HepG2 (cell line): ENCODE data around the gene CD69. TPM values are rescaled to one million over a fixed set of nuclear protein-coding genes. Genes with fewer than 3 reads are reported as not detected.
"Not testable (repeated sequence)": the region's sequence is repeated elsewhere in the genome, so short reads cannot be mapped to it uniquely, and the experiment has no call there.

Experiments used
- ATAC-seq: fragments of 200-7000 bp; cut with Tn5 transposase; 3 replicates; pipeline ENCODE4 v1.9.1; 2020; ENCODE audit warnings: mild to moderate bottlenecking, moderate library complexity
- BruUV-seq: library from RNA; stranded (reverse); fragments of 400-500 nt; replicated peaks from 2 replicates; lab custom pipeline; 2021; lab: Mats Ljungman, UMichigan
- CTCF ChIA-PET: fragments of 300-600 bp; formaldehyde crosslinking; extraction: SDS; loops from one replicate; lab custom pipeline; 2021; ENCODE audit warnings: low total read pairs, inconsistent platforms, low intra/inter-chr PET ratio; lab: Yijun Ruan, JAX
- POLR2A ChIA-PET: fragments of 350-600 bp; sonication (Branson Sonifier 250); formaldehyde crosslinking; loops from one replicate; lab custom pipeline; 2020; ENCODE audit warnings: antibody characterized with exemption, inconsistent platforms; lab: Yijun Ruan, JAX
- DNase-seq: peaks from one replicate; pipeline ENCODE4 v3.0.0-alpha.2; 2015; ENCODE audit warnings: low spot score
- FAIRE-seq: peaks from 3 replicates; lab custom pipeline; 2011; peaks lifted over from hg19 to GRCh38; lab: Jason Lieb, UNC
- H2AFZ ChIP-seq: one replicate; pipeline ENCODE4 v1.6.1; 2011; ENCODE audit warnings: low read length, inconsistent platforms
- H3K27ac ChIP-seq: fragments of 300-600 bp; 3 replicates; pipeline ENCODE4 v1.8.0; 2011; ENCODE audit warnings: mixed run types, mild to moderate bottlenecking, mixed read lengths, low read length, inconsistent platforms; ENCODE audit not compliant: insufficient read depth; ENCODE audit errors: extremely low read length
- H3K27me3 ChIP-seq, 2 experiments: fragments of 200-600 bp in 1 of 2; 2 replicates in 1 of 2; 3 replicates in 1 of 2; pipeline versions ENCODE4 v1.6.0 to v1.8.0; 2011; ENCODE audit warnings: low read length in 2 of 2, mild to moderate bottlenecking in 2 of 2, moderate library complexity in 2 of 2, inconsistent platforms in 1 of 2; ENCODE audit not compliant: insufficient read depth in 2 of 2, control insufficient read depth in 1 of 2
- H3K36me3 ChIP-seq, 2 experiments: fragments of 200-600 bp in 1 of 2; replicated peaks in 1 of 2; 2 replicates in 1 of 2; 3 replicates in 1 of 2; pipeline versions ENCODE4 v1.5.1 to v1.8.0; 2011; ENCODE audit warnings: low read length in 2 of 2, inconsistent platforms in 1 of 2; ENCODE audit not compliant: insufficient read depth in 2 of 2, control insufficient read depth in 1 of 2
- H3K4me1 ChIP-seq: 2 replicates; pipeline ENCODE4 v1.5.1; 2012; ENCODE audit warnings: low read length, inconsistent platforms; ENCODE audit not compliant: insufficient read depth
- H3K4me2 ChIP-seq: 2 replicates; pipeline ENCODE4 v1.6.0; 2011; ENCODE audit warnings: low read depth, low read length, inconsistent platforms
- H3K4me3 ChIP-seq, 3 experiments: fragments of 200-600 bp in 1 of 3; sonication (generic), shearing (Covaris generic) in 1 of 3; replicated peaks in 1 of 3; 2 replicates each; pipeline ENCODE4 v1.5.1; 2011 to 2016; ENCODE audit warnings: low read length in 3 of 3, inconsistent platforms in 2 of 3, low read depth in 2 of 3, mild to moderate bottlenecking in 2 of 3, control low read depth in 1 of 3, mixed read lengths in 1 of 3; ENCODE audit not compliant: insufficient read depth in 1 of 3
- H3K79me2 ChIP-seq: one replicate; pipeline ENCODE4 v1.6.1; 2011; ENCODE audit warnings: low read length, inconsistent platforms; ENCODE audit not compliant: insufficient read depth
- H3K9ac ChIP-seq: 2 replicates; pipeline ENCODE4 v1.6.0; 2011; ENCODE audit warnings: mild to moderate bottlenecking, low read depth, low read length, inconsistent platforms; ENCODE audit not compliant: insufficient read depth
- H3K9me3 ChIP-seq: 2 replicates; pipeline ENCODE4 v1.5.1; 2012; ENCODE audit warnings: mild to moderate bottlenecking, low read length
- H4K20me1 ChIP-seq: 2 replicates; pipeline ENCODE4 v1.6.0; 2011; ENCODE audit warnings: inconsistent platforms, mild to moderate bottlenecking, low read length, moderate library complexity; ENCODE audit not compliant: insufficient read depth
- CENPT ChIP-seq: sonication (generic); formaldehyde crosslinking; IDR thresholded peaks from 2 replicates; pipeline ENCODE4 v1.8.0; 2022; ENCODE audit warnings: low read depth, mild to moderate bottlenecking, moderate library complexity, missing genetic modification reagents
- MIXL1 ChIP-seq: IDR thresholded peaks from 2 replicates; pipeline ENCODE4 v1.6.1; 2016
- NCOA2 ChIP-seq: sonication (generic); formaldehyde crosslinking; IDR thresholded peaks from 2 replicates; pipeline ENCODE4 v1.8.0; 2022; ENCODE audit warnings: inconsistent platforms
- ZBTB7A ChIP-seq: sonication (generic); formaldehyde crosslinking; IDR thresholded peaks from 2 replicates; pipeline ENCODE4 v1.8.0; 2022; ENCODE audit warnings: mild to moderate bottlenecking, missing genetic modification reagents
- ZNF121 ChIP-seq: sonication (generic); formaldehyde crosslinking; IDR thresholded peaks from 2 replicates; pipeline ENCODE4 v1.5.0; 2020; ENCODE audit warnings: mild to moderate bottlenecking, missing genetic modification reagents
- ZNF367 ChIP-seq: sonication (generic); formaldehyde crosslinking; IDR thresholded peaks from 2 replicates; pipeline ENCODE4 v1.4.0; 2020; ENCODE audit warnings: missing genetic modification reagents, borderline replicate concordance
- ZNF510 ChIP-seq: sonication (generic); formaldehyde crosslinking; IDR thresholded peaks from 2 replicates; pipeline ENCODE4 v1.4.0; 2020; ENCODE audit warnings: low read depth, mild to moderate bottlenecking, missing genetic modification reagents
- ZNF850 ChIP-seq: sonication (generic); formaldehyde crosslinking; conservative IDR thresholded peaks from 2 replicates; pipeline ENCODE4 v1.9.0; 2021; ENCODE audit warnings: mild to moderate bottlenecking, missing genetic modification reagents
- WGBS: methylation state at CpG from one replicate; pipeline ENCODE4 v1.1.6; 2017; ENCODE audit warnings: low lambda C conversion rate; 5-methylcytosine and 5-hydroxymethylcytosine counted together
- in situ Hi-C: cut with HindIII; loops from 2 replicates; pipeline ENCODE4 v1.10.0; 2017; ENCODE audit warnings: low pct_unique_long_range_greater_than_20kb; ENCODE audit not compliant: extremely low pct_ligation_motif_present
- intact Hi-C: fragments of 100-400 bp; cut with micrococcal nuclease; formaldehyde crosslinking; loops from one replicate; pipeline ENCODE4 v1.10.0; 2022; ENCODE audit not compliant: unreplicated experiment
- polyA plus RNA-seq, 8 experiments: library from polyadenylated mRNA; depleted of rRNA in 3 of 8; stranded (reverse) in 7 of 8; unstranded in 1 of 8; fragments of >200 nt; fragmentation: Illumina TruSeq in 4 of 8; extraction: Trizol in 4 of 8; gene quantifications; 2 replicates each; pipeline versions ENCODE4 v1.2.1 to v1.2.3, GENCODE V29; 2011 to 2016; ENCODE audit warnings: low read depth in 4 of 8, missing spikeins in 1 of 8, mixed read lengths in 1 of 8; ENCODE audit not compliant: insufficient read depth in 1 of 8
- total RNA-seq, 5 experiments: library from RNA; depleted of rRNA; stranded (reverse); fragments of >200 nt; fragmentation: Illumina TruSeq; extraction: Trizol; gene quantifications; 2 replicates each; pipeline ENCODE4 v1.2.3, GENCODE V29; 2016; ENCODE audit warnings: low read depth in 1 of 5
- TF ChIP-seq, protein P1 (sequence below), 2 experiments: fragments of 450-650 bp in 1 of 2; sonication (generic) in 1 of 2; formaldehyde crosslinking; IDR thresholded peaks; 2 replicates each; pipeline versions ENCODE4 v1.5.0 to v1.8.0; 2020 to 2022; ENCODE audit warnings: mild to moderate bottlenecking in 1 of 2, missing genetic modification reagents in 1 of 2
- TF ChIP-seq, protein P2 (sequence below): sonication (generic); formaldehyde crosslinking; conservative IDR thresholded peaks from 2 replicates; pipeline ENCODE4 v1.4.0; 2020; ENCODE audit warnings: missing genetic modification reagents
- TF ChIP-seq, protein P3 (sequence below): sonication (generic); formaldehyde crosslinking; IDR thresholded peaks from 2 replicates; pipeline ENCODE4 v1.8.0; 2022; ENCODE audit warnings: missing genetic modification reagents, mild to moderate bottlenecking, borderline replicate concordance

The CD69 gene
- total and polyA plus RNA-seq, 2 of the 13 experiments (the other 11 are each of a cell fraction or from before 2014, with no cell fraction given): not detected

DNA sequence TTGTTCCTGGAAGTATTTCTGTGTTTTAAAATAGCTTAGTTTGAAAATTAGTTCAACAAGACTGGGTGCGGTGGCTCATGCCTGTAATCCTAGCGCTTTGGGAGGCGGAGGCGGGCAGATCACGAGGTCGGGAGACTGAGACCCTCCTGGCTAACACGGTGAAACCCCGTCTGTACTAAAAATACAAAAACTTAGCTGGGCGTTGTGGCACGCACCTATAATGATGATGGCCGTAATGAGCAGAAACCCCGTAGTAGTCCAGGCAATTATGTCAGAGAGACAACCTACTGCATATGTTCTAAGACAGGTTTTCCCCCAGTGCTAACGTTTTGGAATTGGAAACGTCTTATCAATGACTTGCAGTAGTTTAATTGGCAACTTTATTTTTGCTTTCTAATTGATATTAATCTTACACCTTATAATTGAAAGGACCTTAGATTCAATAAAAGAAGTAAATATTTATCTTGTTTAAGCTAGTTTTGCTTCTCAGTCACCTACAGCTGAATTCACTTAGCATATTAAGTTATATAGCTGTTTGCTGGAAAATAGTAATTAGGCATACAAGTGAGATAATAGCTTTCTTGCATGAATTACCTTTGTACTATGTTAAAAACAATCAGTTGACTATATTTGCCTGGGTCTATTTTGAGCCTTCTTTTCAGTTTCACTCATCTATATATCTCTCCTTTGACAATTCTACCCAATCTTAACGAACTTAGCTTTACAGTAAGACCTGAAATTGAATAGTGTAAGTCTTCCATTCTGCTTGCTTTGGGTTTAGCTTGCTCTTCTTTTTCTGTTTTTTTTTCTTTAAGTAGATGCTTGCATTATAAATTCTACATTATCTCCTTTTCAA is 43.4 kb downstream of the CD69 start:
- Histone ChIP-seq H3K36me3 (no peaks in the 10 kb centered on the region), H3K4me3 (no peak overlapping the region), H3K9me3 (no peaks in the 10 kb centered on the region), H3K27ac (no peak overlapping the region), H2AFZ (no peak overlapping the region), H4K20me1 (no peaks in the 10 kb centered on the region), H3K27me3 (peaks cover 0 to 9% of the 10 kb centered on the region in 2 experiments; a peak in 2 of 5 replicates), H3K4me2 (no peak overlapping the region), H3K4me1 (peaks cover 23% of the 10 kb centered on the region), H3K79me2 (no peaks in the 10 kb centered on the region), H3K9ac (no peak overlapping the region)
- ChIA-PET CTCF (no interaction called here), POLR2A (no interaction called here)
- intact Hi-C loops: no loop called here
- in situ Hi-C loops: no loop called here
- 55% methylated on average over 15 of the region's 15 CpGs for WGBS
- no peak for ATAC-seq
- TF ChIP-seq, protein P1, sequence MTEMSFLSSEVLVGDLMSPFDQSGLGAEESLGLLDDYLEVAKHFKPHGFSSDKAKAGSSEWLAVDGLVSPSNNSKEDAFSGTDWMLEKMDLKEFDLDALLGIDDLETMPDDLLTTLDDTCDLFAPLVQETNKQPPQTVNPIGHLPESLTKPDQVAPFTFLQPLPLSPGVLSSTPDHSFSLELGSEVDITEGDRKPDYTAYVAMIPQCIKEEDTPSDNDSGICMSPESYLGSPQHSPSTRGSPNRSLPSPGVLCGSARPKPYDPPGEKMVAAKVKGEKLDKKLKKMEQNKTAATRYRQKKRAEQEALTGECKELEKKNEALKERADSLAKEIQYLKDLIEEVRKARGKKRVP (CRISPR knock-in tag; IDR thresholded peaks at IDR 0.05): no peak
- TF ChIP-seq ZNF850 (CRISPR knock-in tag): no peak
- no peak for TF ChIP-seq ZNF367
- no peak for TF ChIP-seq ZNF510 (CRISPR knock-in tag)
- TF ChIP-seq, protein P2, sequence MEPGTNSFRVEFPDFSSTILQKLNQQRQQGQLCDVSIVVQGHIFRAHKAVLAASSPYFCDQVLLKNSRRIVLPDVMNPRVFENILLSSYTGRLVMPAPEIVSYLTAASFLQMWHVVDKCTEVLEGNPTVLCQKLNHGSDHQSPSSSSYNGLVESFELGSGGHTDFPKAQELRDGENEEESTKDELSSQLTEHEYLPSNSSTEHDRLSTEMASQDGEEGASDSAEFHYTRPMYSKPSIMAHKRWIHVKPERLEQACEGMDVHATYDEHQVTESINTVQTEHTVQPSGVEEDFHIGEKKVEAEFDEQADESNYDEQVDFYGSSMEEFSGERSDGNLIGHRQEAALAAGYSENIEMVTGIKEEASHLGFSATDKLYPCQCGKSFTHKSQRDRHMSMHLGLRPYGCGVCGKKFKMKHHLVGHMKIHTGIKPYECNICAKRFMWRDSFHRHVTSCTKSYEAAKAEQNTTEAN (CRISPR knock-in tag): no peak
- TF ChIP-seq NCOA2 (CRISPR knock-in tag): no peak
- TF ChIP-seq ZNF121 (CRISPR knock-in tag): no peak
- TF ChIP-seq CENPT: no peak
- TF ChIP-seq ZBTB7A (CRISPR knock-in tag): no peak
- TF ChIP-seq, protein P3, sequence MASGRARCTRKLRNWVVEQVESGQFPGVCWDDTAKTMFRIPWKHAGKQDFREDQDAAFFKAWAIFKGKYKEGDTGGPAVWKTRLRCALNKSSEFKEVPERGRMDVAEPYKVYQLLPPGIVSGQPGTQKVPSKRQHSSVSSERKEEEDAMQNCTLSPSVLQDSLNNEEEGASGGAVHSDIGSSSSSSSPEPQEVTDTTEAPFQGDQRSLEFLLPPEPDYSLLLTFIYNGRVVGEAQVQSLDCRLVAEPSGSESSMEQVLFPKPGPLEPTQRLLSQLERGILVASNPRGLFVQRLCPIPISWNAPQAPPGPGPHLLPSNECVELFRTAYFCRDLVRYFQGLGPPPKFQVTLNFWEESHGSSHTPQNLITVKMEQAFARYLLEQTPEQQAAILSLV: no peak
- TF ChIP-seq MIXL1 (CRISPR knock-in tag): no peak
- no peak for FAIRE-seq
- no TSS peak for BruUV-seq
- DNase-seq: no peak

DNA sequence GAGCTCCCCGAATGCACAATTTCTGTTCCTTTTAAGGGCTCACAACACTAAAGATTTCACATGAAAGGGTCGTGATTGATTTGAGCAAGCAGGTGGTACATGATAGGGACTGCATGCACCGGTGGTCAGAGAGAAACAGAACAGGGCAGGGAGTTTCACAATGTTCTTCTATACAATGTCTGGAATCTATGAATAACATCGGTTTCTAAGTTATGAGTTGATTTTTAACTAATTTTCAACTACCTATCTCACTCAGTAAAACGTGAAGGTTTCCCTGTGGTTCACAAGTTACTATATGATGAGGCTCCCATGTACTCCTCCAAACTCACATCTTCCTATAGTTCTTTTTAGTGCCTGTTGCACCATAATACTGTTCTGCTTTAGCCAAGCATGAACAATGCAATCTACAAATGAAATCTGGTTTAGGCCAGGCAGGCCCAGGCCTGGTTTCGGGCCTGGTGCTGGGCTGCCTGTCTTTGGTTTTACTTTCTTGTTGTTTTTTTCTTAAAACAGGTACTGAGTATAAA is 47.6 kb downstream of the CD69 start:
- DNase-seq, CTCF ChIA-PET, in situ Hi-C loops, intact Hi-C loops, H4K20me1 ChIP-seq, H3K4me2 ChIP-seq, ATAC-seq, POLR2A ChIA-PET, H2AFZ ChIP-seq, H3K4me3 ChIP-seq, H3K4me1 ChIP-seq, H3K79me2 ChIP-seq, H3K9ac ChIP-seq, BruUV-seq, H3K9me3 ChIP-seq, H3K36me3 ChIP-seq, H3K27ac ChIP-seq, FAIRE-seq: not testable (repeated sequence)
- 23% methylated on average over 6 of the region's 6 CpGs for WGBS
- peaks cover 2 to 18% of the 10 kb centered on the region in 2 experiments; a peak in 4 of 5 replicates for H3K27me3 ChIP-seq
